ENCODE data around the gene DSC1. TPM values are rescaled to one million over a fixed set of nuclear protein-coding genes. Genes with fewer than 3 reads are reported as not detected.
"Not testable (repeated sequence)": the region's sequence is repeated elsewhere in the genome, so short reads cannot be mapped to it uniquely, and the experiment has no call there.

The DSC1 gene
- total RNA-seq, 2 experiments from 2014 or later, result 0.04 to 0.08 TPM

- POLR2A ChIA-PET, result no interaction called here
- CTCF ChIA-PET, result no interaction called here
Observed at GRCh38 chr18:31176531-31176930, 13.9 kb upstream of the DSC1 start.

DNA sequence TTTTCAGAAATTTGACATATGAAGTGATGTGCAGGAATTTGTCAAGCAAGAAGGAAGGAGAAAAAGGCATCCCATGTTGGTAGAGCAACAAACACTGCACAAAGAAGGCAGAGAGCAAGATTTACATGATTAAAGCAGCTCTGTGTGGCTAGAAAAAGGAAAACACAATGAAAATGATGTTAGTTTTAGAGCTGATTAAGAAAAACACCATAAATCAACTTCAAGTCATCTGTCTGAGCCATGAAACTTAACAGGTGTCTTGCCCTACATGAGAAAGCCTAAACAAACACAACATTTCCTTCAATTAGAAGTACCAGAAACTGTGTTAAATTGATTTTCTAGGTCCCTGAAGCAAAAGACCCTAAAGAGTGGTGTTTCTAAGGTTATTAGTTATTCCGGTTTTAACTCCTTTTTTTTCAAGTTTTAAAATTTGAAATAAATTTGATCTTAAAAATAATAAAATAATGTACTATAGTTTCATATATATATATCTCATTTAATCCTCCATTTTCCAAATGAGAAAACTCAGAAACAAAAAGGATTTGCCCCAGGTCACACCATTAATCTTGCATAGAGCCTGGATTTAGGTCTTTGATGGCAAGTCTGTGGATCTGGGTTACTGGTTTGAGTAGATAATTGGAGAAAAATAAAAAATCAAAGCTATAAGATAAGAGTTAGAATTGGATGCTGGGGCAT, 8.6 kb upstream of the DSC1 start:
- CTCF ChIA-PET, result no interaction called here
- POLR2A ChIA-PET, result no interaction called here

GRCh38 chr18:31170335-31170734, 7.7 kb upstream of the DSC1 start:
- ChIA-PET POLR2A (no interaction called here), CTCF (no interaction called here)

GRCh38 chr18:31162419-31162793, 250 bp downstream of the DSC1 start:
- ChIA-PET CTCF (no interaction called here), POLR2A (no interaction called here)

DNA sequence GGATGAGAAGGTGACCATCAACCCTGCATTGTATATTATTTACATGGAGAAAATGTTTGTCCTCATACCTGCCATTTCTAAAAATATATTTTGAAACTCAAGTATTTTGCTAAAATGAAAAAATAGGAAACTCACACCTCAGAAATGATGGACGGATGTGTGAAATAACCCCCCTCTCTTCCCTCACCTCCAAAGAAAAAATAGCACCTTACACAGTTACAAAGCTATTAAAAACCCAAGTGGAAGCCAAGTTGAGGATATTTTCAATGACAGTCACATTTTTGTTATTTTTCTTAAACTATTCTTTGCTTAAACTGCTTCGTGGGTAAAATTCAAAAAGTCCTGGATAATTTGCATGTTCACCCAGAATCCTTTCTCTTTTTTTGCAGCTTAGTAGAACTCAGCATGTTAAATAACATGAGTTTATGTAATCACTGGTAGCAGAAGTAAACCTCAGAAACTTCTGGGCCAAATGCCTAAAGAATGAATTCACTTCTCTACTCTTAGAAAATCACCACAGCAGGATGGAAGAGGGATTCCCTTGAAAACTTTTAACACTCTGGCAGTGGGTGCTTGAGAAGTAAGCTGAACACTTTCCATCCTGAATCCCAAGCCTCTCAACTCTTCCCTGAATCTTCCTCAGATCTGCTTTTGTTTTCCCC, 768 bp downstream of the DSC1 start:
- ChIA-PET POLR2A (no interaction called here), CTCF (no interaction called here)

DNA sequence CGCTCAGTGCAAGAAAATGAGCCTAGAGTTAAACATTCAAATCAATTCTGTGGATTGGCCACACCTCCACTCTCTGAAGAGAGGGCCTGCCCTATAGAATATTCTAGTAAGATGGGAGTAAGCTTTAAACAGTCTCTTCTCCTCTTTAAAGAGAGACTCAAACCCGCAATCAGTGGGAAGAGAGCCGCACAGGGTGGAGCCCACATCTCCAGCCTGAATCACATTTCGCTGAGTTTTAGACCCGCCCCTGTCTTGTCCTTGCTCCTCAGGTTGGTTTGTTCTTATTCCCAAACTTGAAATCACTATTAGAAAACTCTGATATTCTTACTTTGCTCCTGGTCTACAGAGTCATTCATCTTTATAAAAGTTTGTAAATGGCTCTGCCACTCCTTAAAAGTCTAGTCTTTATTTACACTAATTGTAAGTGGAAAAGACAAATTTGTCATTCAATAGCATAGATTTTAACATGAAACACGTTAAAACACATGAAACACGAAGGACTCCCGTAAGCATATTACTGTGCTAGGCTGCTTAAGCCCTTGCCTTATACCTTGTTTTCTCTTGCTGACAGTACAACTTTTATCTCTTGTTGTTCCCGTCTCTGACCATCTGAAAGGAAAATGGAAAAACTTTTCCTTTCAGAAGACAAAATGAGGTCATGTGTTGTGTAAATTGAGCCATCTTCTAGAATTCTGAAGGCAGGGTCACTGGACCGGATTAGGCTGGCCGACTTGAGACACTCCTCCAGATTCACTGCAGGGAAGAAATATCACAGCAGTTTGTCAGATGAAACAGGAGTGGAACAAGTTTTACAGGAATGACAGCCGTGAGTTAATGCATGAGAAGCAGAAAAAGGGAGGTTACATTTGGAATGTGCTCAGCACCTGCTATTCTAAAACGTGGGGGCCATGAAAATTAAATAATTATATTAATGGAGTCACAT, 5.6 kb downstream of the DSC1 start:
- POLR2A ChIA-PET, result no interaction called here
- CTCF ChIA-PET, result no interaction called here

- POLR2A ChIA-PET, result no interaction called here
Observed at GRCh38 chr18:31155498-31155897, 7.2 kb downstream of the DSC1 start.

DNA sequence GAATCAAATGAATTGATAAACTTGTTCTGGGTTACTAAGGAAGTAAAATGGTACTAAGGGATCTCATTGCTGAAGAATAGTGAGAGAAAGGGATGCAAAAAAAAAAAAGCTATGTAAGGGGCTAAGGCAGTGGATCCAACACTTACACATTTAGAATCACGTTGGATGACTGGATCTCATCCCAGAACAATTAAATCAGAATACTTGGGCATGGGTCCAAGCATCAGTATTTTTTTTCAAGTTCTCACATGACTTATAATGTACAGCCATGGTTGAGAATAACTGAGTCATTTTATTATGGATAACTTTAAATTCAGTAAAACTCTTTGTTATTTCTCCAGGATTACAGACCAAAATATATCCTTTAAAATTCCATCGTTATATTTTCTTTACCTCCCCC, 8.5 kb downstream of the DSC1 start:
- ChIA-PET POLR2A (no interaction called here), CTCF (no interaction called here)

More at GRCh38 chr18:31155498-31155897, 7.2 kb downstream of the DSC1 start:
- CTCF ChIA-PET, result no interaction called here

DNA sequence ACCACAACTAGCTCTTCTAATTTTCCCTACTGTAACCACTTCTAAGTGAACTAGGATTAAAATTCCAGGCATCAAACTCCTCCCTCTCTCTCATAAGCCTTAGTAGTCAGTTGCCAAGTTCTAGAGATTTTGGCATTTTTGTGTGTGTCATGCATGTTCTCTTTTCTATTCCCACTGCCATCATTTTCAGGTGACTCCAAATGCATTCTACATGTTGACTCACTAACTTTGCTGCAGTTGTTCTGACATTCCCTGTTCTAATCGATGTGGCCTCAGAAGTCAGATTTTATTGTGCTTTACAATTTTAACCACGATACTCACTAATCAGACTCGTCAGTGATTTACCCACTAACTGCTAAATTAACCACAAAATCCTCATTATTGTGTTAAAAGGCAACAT, 13.3 kb downstream of the DSC1 start:
- CTCF ChIA-PET, result no interaction called here
- POLR2A ChIA-PET, result no interaction called here

- ChIA-PET CTCF (no interaction called here), POLR2A (no interaction called here)
Observed at GRCh38 chr18:31148600-31148999, 14.1 kb downstream of the DSC1 start.

DNA sequence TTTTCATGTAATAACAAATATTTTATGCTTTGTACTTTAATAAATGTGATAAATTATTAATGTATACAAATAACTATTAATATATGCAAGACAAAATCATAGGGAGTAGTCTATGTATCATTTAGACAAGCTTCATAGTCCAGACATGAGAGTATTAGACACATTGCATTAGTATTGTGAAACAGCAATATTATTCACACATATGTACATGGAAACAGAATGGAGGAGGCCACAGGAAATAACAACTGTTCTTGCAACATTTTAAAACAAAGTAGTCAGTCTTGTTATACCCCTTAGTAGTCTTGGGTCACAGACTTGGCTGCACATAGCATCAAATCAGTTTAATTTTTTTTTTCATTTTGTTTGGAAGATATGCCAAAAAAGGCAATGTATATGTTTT, 15.8 kb downstream of the DSC1 start:
- ChIA-PET CTCF (no interaction called here), POLR2A (no interaction called here)

GRCh38 chr18:31143025-31143424, 19.6 kb downstream of the DSC1 start:
- ChIA-PET POLR2A (no interaction called here), CTCF (no interaction called here)

DNA sequence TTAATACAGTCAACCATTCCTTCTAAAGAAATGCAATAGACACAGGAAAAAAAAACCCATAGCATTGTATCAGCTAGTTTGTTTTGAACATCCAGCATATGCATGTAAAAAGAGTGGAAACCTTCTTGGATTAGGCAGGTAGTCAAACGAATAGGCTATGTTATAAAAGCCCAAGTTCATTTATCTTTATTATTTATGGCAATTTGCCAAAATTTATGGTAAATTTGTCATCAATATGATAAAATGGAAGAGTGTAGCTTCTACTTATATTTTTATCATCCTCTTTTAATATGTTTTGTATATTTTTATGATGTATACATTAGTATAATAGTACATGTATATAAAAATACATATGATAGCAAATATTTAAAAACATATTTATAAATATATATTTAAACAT, 23.9 kb downstream of the DSC1 start:
- ChIA-PET POLR2A (no interaction called here), CTCF (no interaction called here)

DNA sequence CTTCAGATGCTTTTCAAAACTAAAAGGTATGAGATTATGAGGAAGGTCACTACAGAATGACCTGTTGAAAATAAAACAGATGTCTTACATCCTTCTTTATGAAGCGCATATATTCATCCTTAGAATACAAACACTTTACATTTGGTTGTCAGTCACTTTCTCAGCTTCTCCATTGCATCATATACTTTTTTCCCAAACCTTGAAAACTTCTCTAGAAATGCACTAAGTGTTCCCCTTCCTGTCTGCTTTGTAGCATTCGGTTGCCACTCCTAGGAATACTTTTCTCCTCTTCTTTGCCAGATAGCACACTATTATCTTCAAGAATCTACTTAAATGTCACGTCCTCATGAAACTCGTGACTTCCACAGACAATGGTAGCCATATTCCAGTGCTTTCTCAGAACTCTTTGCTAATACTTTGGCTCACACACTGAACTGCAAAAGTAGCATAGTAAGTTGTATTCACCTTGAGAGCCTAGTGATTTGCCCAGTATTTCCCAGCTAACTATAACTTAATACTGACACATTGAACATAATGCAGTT, 27.6 kb downstream of the DSC1 start:
- POLR2A ChIA-PET, result no interaction called here
- CTCF ChIA-PET, result no interaction called here

GRCh38 chr18:31129398-31130115, 33.1 kb downstream of the DSC1 start:
- ChIA-PET POLR2A (interaction anchor here (0.6 kb wide), 1 partner anchor 1420 kb away, joined by 3 read pairs; no protein-coding TSS in a partner anchor), CTCF (interaction anchor here (0.7 kb wide), 1 partner anchor 30 kb away, joined by 3 read pairs; no protein-coding TSS in a partner anchor)

DNA sequence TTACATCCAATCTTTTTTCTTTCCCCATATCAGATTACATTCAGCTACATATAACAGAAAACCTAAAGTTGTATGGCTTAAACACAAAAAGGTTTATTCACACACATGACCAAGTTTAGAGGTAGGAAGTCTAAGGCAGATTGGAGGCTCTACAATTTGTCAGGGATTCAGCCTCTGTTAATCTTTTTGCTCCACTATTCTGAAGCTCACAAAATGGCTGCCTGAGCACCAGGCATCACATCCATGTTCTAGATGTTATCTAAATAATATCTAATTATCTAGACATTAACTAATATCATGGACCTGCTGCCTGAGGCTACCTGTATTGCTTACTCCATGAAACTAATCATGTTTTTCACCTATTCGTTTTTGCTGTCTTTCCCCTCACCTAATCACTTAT, 36.8 kb downstream of the DSC1 start:
- ChIA-PET POLR2A (no interaction called here), CTCF (no interaction called here)

- CTCF ChIA-PET, POLR2A ChIA-PET: not testable (repeated sequence)
Observed at GRCh38 chr18:31123125-31123524, 39.5 kb downstream of the DSC1 start.

DNA sequence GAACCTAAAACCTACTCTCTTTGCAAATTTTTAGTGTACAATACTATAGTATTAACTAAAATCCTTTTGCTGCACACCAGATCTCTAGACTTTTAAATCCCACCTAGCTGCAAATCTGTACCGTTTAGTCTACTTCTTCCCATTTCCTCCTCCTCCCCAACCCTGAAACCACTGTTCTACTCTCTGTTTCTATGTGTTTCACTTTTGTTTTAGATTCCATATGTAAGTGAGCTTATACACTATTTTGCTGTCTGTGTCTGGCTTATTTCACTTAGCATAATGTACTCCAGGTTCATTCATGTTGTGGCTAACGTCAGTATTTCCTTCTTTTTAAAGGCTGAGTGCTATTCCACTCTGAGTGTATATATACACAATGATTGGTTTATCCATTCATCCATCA, 42.1 kb downstream of the DSC1 start:
- POLR2A ChIA-PET, result no interaction called here
- CTCF ChIA-PET, result no interaction called here

DNA sequence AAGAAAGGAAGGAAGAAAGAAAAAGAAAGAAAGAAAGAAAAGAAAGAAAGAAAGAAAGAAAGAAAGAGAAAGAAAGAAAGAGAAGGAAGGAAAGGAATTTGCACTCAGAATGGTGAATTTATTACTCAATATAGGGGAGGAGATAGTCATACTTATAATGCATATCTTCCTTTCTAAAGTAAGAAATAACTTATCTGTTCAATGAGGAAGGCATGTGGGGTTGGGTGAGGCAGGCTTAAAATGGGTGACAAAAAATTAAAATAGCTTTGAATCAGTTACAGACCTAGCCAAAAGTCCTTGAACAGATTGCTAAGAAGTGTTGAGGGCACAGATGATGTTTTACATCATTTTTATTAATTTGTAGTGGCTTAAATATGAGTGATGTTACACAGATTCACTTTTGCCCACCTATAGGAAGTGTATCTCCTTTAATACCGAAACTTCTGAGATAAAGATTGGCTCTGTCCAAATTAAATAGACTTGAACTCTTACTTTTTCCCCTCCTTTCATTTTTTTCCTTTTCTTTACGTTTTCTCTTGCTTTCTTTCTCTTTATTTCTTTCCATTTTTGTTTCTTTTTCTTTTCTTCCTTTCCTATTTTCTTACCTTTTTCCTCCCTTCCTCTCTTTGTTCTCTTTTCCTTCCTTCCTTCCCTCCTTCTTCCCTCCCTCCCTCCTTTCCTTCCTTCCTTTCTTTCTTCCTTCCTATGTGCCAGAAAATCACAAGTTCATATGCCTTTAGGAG, 45.6 kb downstream of the DSC1 start:
- POLR2A ChIA-PET, result no interaction called here
- CTCF ChIA-PET, result no interaction called here

DNA sequence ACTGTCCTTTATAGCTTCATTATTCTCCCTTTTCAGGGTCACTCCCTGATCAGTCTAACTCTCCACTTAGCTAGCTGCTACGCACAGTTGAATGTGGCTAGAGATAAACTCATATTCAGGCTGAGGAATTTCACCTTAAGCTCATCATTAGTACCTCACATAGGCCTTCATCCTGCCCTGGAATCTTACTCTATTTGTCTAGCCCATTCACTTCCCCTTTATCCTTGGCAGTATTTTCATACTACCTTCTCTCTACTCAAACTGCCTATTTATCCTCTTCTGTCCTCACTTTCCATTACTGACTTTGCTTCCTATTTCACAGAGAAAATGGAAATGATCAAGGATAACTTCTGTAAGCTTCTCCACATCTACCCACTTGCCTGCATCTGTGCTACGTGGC, 49.9 kb downstream of the DSC1 start:
- ChIA-PET CTCF (no interaction called here), POLR2A (no interaction called here)
